Measurements from ENCODE around the gene CNTNAP2.

DNA sequence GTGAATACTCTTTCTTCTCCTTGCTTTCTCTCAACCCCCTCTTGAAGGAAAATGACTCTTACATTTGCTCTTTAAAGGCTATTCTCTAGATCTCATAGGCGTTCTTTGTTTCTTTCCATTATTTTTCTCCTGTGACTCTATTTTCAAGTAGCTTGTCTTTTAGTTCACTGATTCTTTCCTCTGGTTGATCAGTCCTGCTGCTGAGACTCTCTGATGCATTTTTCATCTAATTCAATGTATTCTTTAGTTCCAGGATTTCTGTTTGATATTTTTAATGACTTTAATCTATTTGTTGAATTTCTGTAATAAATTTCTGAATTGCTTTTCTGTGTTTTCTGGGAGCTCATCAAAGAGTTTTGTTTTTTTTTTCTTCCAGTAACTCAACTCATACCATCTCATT, 397.7 kb downstream of the CNTNAP2 start:
- TF ChIP-seq, protein P1, sequence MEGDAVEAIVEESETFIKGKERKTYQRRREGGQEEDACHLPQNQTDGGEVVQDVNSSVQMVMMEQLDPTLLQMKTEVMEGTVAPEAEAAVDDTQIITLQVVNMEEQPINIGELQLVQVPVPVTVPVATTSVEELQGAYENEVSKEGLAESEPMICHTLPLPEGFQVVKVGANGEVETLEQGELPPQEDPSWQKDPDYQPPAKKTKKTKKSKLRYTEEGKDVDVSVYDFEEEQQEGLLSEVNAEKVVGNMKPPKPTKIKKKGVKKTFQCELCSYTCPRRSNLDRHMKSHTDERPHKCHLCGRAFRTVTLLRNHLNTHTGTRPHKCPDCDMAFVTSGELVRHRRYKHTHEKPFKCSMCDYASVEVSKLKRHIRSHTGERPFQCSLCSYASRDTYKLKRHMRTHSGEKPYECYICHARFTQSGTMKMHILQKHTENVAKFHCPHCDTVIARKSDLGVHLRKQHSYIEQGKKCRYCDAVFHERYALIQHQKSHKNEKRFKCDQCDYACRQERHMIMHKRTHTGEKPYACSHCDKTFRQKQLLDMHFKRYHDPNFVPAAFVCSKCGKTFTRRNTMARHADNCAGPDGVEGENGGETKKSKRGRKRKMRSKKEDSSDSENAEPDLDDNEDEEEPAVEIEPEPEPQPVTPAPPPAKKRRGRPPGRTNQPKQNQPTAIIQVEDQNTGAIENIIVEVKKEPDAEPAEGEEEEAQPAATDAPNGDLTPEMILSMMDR (conservative IDR thresholded peaks at IDR 0.05; ENCODE audit: low read depth, low read length), result no peak
- TF ChIP-seq EZH2 (IDR thresholded peaks at IDR 0.05; ENCODE audit: borderline replicate concordance, low read depth, low read length, poor library complexity, severe bottlenecking), result no peak
